Kidney (tissue), 14 donors: ENCODE data around the gene COL16A1. TPM values are rescaled to one million over a fixed set of nuclear protein-coding genes. Genes with fewer than 3 reads are reported as not detected.

Source experiments
- DNase-seq, 5 donors: peaks; one replicate each; pipeline ENCODE4 v3.0.0-alpha.2; 2013 to 2020
- FAIRE-seq: peaks from 2 replicates; lab custom pipeline; 2012; peaks lifted over from hg19 to GRCh38; lab: Jason Lieb, UNC
- H3K27ac ChIP-seq, 2 donors: one replicate each; pipeline ENCODE4 v1.7.0; 2013; ENCODE audit warnings: low read depth in 2 of 2, low read length in 2 of 2, inconsistent platforms in 1 of 2
- H3K27me3 ChIP-seq: one replicate; pipeline ENCODE4 v1.7.1; 2013; ENCODE audit warnings: low read length, inconsistent platforms; ENCODE audit not compliant: control insufficient read depth, insufficient read depth
- H3K36me3 ChIP-seq, 3 donors: one replicate each; pipeline versions ENCODE4 v1.7.0 to v1.7.1; 2013; ENCODE audit warnings: low read length in 3 of 3, control low read depth in 1 of 3, inconsistent platforms in 1 of 3; ENCODE audit not compliant: insufficient read depth in 3 of 3, control insufficient read depth in 2 of 3
- H3K4me1 ChIP-seq, 3 donors: one replicate each; pipeline versions ENCODE4 v1.7.0 to v1.7.1; 2013; ENCODE audit warnings: low read length in 3 of 3, inconsistent platforms in 1 of 3, low read depth in 1 of 3; ENCODE audit not compliant: control insufficient read depth in 2 of 3, insufficient read depth in 2 of 3
- H3K4me3 ChIP-seq, 3 donors: one replicate each; pipeline versions ENCODE4 v1.7.0 to v1.8.1; 2013; ENCODE audit warnings: low read length in 3 of 3, control low read depth in 1 of 3, inconsistent platforms in 1 of 3
- H3K9ac ChIP-seq, 3 donors: one replicate each; pipeline versions ENCODE4 v1.7.0 to v1.7.1; 2013; ENCODE audit warnings: low read length in 3 of 3, control low read depth in 1 of 3, inconsistent platforms in 1 of 3
- H3K9me3 ChIP-seq, 3 donors: one replicate each; pipeline versions ENCODE4 v1.7.0 to v1.7.1; 2013; ENCODE audit warnings: low read length in 3 of 3, control low read depth in 1 of 3, inconsistent platforms in 1 of 3; ENCODE audit not compliant: control insufficient read depth in 2 of 3, insufficient read depth in 1 of 3
- intact Hi-C: fragments of 100-400 bp; cut with DNase I; formaldehyde crosslinking; loops from one replicate; pipeline ENCODE4 v1.11.1; 2022
- polyA plus RNA-seq: library from polyadenylated mRNA; stranded (reverse); fragments of 350-450 nt; fragmentation: Illumina TruSeq; extraction: RNeasy Lipid Tissue Mini Kit (QIAGEN cat#74804); gene quantifications from one replicate; pipeline ENCODE4 v1.2.3, GENCODE V29; 2014; ENCODE audit warnings: low read depth, low replicate concordance; ENCODE audit not compliant: insufficient read depth
- total RNA-seq: library from RNA; stranded (reverse); fragmentation: NEBNext Ultra II Directional; extraction: Animal tissue kit (Norgen Biotek cat#: 25700); gene quantifications from one replicate; pipeline ENCODE4 v1.2.1, GENCODE V29; 2021
- TF ChIP-seq, protein P1 (sequence below): IDR thresholded peaks from 3 replicates; pipeline ENCODE4 v1.5.1; 2012; ENCODE audit warnings: mild to moderate bottlenecking, moderate library complexity, borderline replicate concordance; ENCODE audit not compliant: insufficient read depth; ENCODE audit errors: extremely low read depth
- donor health status: control.
- donor health status: control.
- donor health status: control.
- donor health status: control.
- donor health status: control.
- donor health status: DM: yes; HTN: yes; CAD: no.
- donor health status: Normal renal cell carcinoma (clear cell type).

Gene COL16A1
- total and polyA plus RNA-seq, 2 donors from 2014 or later = 9.2 to 29.0 TPM

GRCh38 chr1:31667065-31667785 is 36.6 kb downstream of the COL16A1 start:
- Histone ChIP-seq H3K9me3 (no peaks in the 10 kb centered on the region), H3K4me1 (peaks cover 0 to 16% (median 4%) of the 10 kb centered on the region in 3 donors), H3K4me3 (no peak overlapping the region), H3K27me3 (no peaks in the 10 kb centered on the region), H3K27ac (peak overlapping the region in 1 of 2 donors; percentile 11), H3K36me3 (no peaks in the 10 kb centered on the region), H3K9ac (no peak overlapping the region)
- intact Hi-C loops = no loop called here
- no peak for FAIRE-seq
- TF ChIP-seq, protein P1, sequence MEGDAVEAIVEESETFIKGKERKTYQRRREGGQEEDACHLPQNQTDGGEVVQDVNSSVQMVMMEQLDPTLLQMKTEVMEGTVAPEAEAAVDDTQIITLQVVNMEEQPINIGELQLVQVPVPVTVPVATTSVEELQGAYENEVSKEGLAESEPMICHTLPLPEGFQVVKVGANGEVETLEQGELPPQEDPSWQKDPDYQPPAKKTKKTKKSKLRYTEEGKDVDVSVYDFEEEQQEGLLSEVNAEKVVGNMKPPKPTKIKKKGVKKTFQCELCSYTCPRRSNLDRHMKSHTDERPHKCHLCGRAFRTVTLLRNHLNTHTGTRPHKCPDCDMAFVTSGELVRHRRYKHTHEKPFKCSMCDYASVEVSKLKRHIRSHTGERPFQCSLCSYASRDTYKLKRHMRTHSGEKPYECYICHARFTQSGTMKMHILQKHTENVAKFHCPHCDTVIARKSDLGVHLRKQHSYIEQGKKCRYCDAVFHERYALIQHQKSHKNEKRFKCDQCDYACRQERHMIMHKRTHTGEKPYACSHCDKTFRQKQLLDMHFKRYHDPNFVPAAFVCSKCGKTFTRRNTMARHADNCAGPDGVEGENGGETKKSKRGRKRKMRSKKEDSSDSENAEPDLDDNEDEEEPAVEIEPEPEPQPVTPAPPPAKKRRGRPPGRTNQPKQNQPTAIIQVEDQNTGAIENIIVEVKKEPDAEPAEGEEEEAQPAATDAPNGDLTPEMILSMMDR = no peak
- no peak for DNase-seq

DNA sequence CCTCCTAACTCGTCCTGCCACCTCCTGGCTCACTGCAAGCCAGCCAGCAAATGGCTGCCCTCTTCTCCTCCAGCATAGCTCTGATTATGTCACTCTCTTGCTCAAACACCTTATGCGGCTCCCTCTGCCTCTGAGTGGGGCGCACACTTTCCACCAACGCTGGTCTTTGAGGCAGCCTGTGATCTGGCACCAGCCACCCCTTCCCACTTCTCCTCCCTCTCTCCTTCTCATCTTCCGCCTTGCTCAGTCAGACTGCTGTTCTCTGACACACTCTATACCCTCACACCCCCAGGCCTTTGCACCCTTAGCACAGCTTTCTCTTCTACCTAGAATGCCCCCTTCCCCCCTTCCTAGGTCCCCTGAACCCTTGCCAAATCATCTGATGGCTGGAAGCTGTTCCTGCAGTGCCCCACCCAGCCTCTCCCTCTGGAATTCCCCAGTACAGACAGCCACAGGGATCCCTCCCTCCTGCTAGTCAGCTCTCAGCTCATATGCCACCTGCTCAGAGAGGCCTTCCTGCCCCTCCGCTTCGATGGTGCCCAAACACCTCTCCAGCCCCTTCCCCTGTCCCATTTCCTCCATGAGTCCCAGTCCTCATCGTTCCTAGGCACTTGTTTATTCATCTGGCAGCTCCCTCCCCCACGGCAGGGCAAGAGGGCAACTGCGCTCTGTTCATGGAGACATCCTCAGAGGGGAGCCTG is 37.4 kb downstream of the COL16A1 start:
- H3K27ac ChIP-seq = no peak overlapping the region
- DNase-seq (peak in 1 of 5 donors; percentile 34), FAIRE-seq (no peak)
- no peaks in the 10 kb centered on the region for H3K27me3 ChIP-seq
- TF ChIP-seq, protein P1 = no peak
- no peak overlapping the region for H3K9ac ChIP-seq
- intact Hi-C loops = no loop called here
- H3K4me1 ChIP-seq = peaks cover 0 to 16% (median 4%) of the 10 kb centered on the region in 3 donors
- H3K9me3 ChIP-seq = no peaks in the 10 kb centered on the region
- H3K36me3 ChIP-seq = no peaks in the 10 kb centered on the region
- no peak overlapping the region for H3K4me3 ChIP-seq

- TF ChIP-seq, protein P1 = no peak
- no peaks in the 10 kb centered on the region for H3K9me3 ChIP-seq
- H3K9ac ChIP-seq = no peak overlapping the region
- intact Hi-C loops = no loop called here
- DNase-seq (peak in 1 of 5 donors; percentile 29), FAIRE-seq (no peak)
- H3K27me3 ChIP-seq = no peaks in the 10 kb centered on the region
- no peak overlapping the region for H3K4me3 ChIP-seq
- H3K36me3 ChIP-seq = no peaks in the 10 kb centered on the region
- H3K4me1 ChIP-seq = peaks cover 0 to 14% (median 4%) of the 10 kb centered on the region in 3 donors
- H3K27ac ChIP-seq = no peak overlapping the region
These were observed 38.5 kb downstream of the COL16A1 start for GRCh38 chr1:31665234-31665878.
